ENCODE results near the gene EEF1AKMT1. TPM values are rescaled to one million over a fixed set of nuclear protein-coding genes. Genes with fewer than 3 reads are reported as not detected.
"Not testable (repeated sequence)": the region's sequence is repeated elsewhere in the genome, so short reads cannot be mapped to it uniquely, and the experiment has no call there.

Gene EEF1AKMT1
- total and polyA plus RNA-seq, 2 donors (not counting 1 experiment from before 2014, with no cell fraction given), result 7.6 to 18.0 TPM

GRCh38 chr13:20749377-20749776 is 24.4 kb downstream of the EEF1AKMT1 start:
- Histone ChIP-seq H3K36me3 (ENCODE audit: control insufficient read depth, insufficient read depth, low read length) (no peaks in the 10 kb centered on the region), H3K4me2 (ENCODE audit: extremely low read depth, insufficient read depth, low read length) (no peak overlapping the region), H3K9me3 (ENCODE audit: control insufficient read depth, insufficient read depth, low read depth, low read length) (no peaks in the 10 kb centered on the region), H3K27me3 (ENCODE audit: control insufficient read depth, insufficient read depth, low read length) (no peaks in the 10 kb centered on the region), H2AFZ (ENCODE audit: low read length) (no peak overlapping the region), H4K20me1 (ENCODE audit: control insufficient read depth, extremely low read depth, insufficient read depth, low read length) (no peaks in the 10 kb centered on the region), H3K9ac (ENCODE audit: insufficient read depth, low read length) (no peak overlapping the region), H3K27ac (ENCODE audit: insufficient read depth, low read length) (no peak overlapping the region), H3K79me2 (ENCODE audit: control insufficient read depth, insufficient read depth, low read length) (no peaks in the 10 kb centered on the region), H3K4me3 (replicated peaks in 1 of 4; ENCODE audit: control extremely low read depth in 1 of 4, insufficient read depth in 1 of 4, low read depth in 3 of 4, low read length in 4 of 4) (no peak overlapping the region), H3K4me1 (ENCODE audit: control insufficient read depth, extremely low read depth, insufficient read depth, low read length) (no peaks in the 10 kb centered on the region)
- no peak for DNase-seq (ENCODE audit: low read depth in 2 of 2)
- TF ChIP-seq CTCF (conservative IDR thresholded peaks at IDR 0.05 in 1 of 2, IDR thresholded peaks at IDR 0.05 in 1 of 2; ENCODE audit: low read depth in 1 of 2, low read length in 2 of 2) (no peak), EZH2 (IDR thresholded peaks at IDR 0.05; ENCODE audit: low read length, missing control alignments) (no peak)

GRCh38 chr13:20743830-20744404 is 29.8 kb downstream of the EEF1AKMT1 start:
- not testable (repeated sequence) for H3K27ac ChIP-seq (ENCODE audit: insufficient read depth, low read length); DNase-seq (ENCODE audit: low read depth in 2 of 2); H3K36me3 ChIP-seq (ENCODE audit: control insufficient read depth, insufficient read depth, low read length); H3K79me2 ChIP-seq (ENCODE audit: control insufficient read depth, insufficient read depth, low read length); H3K9me3 ChIP-seq (ENCODE audit: control insufficient read depth, insufficient read depth, low read depth, low read length); H3K4me1 ChIP-seq (ENCODE audit: control insufficient read depth, extremely low read depth, insufficient read depth, low read length); H3K4me3 ChIP-seq (replicated peaks in 1 of 4; ENCODE audit: control extremely low read depth in 1 of 4, insufficient read depth in 1 of 4, low read depth in 3 of 4, low read length in 4 of 4); H3K4me2 ChIP-seq (ENCODE audit: extremely low read depth, insufficient read depth, low read length); H2AFZ ChIP-seq (ENCODE audit: low read length); H4K20me1 ChIP-seq (ENCODE audit: control insufficient read depth, extremely low read depth, insufficient read depth, low read length); H3K9ac ChIP-seq (ENCODE audit: insufficient read depth, low read length); H3K27me3 ChIP-seq (ENCODE audit: control insufficient read depth, insufficient read depth, low read length)

DNA sequence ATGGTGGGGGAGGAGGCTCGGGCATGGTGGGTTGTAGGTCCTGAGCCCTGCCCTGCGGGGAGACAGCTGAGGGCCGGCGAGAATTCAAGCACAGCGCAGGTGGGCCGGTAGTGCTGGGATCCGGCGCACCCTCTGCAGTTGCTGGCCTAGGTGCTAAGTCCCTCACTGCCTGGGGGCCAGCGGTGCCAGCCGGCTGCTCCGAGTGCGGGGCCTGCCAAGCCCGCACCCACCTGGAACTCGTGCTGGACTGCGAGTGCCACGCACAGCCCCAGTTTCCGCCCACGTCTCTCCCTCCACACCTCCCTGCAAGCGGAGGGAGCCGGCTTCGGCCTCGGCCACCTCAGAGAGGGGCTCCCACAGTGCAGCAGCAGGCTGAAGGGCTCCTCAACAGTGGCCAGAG is 33.7 kb downstream of the EEF1AKMT1 start:
- Histone ChIP-seq H3K4me3 (replicated peaks in 1 of 4; ENCODE audit: control extremely low read depth in 1 of 4, insufficient read depth in 1 of 4, low read depth in 3 of 4, low read length in 4 of 4) (no peak overlapping the region), H3K4me2 (ENCODE audit: extremely low read depth, insufficient read depth, low read length) (no peak overlapping the region), H3K4me1 (ENCODE audit: control insufficient read depth, extremely low read depth, insufficient read depth, low read length) (no peaks in the 10 kb centered on the region), H4K20me1 (ENCODE audit: control insufficient read depth, extremely low read depth, insufficient read depth, low read length) (no peaks in the 10 kb centered on the region), H3K79me2 (ENCODE audit: control insufficient read depth, insufficient read depth, low read length) (no peaks in the 10 kb centered on the region), H3K9me3 (ENCODE audit: control insufficient read depth, insufficient read depth, low read depth, low read length) (no peaks in the 10 kb centered on the region), H3K27ac (ENCODE audit: insufficient read depth, low read length) (no peak overlapping the region), H3K27me3 (ENCODE audit: control insufficient read depth, insufficient read depth, low read length) (no peaks in the 10 kb centered on the region), H3K36me3 (ENCODE audit: control insufficient read depth, insufficient read depth, low read length) (no peaks in the 10 kb centered on the region), H2AFZ (ENCODE audit: low read length) (no peak overlapping the region), H3K9ac (ENCODE audit: insufficient read depth, low read length) (no peak overlapping the region)
- DNase-seq (ENCODE audit: low read depth in 2 of 2), result no peak
- TF ChIP-seq CTCF (conservative IDR thresholded peaks at IDR 0.05 in 1 of 2, IDR thresholded peaks at IDR 0.05 in 1 of 2; ENCODE audit: low read depth in 1 of 2, low read length in 2 of 2) (no peak), EZH2 (IDR thresholded peaks at IDR 0.05; ENCODE audit: low read length, missing control alignments) (no peak)

All from fibroblast of lung (primary cell).